B cell (primary cell): ENCODE results near the gene SLC9A9.
"Not testable (repeated sequence)": the region's sequence is repeated elsewhere in the genome, so short reads cannot be mapped to it uniquely, and the experiment has no call there.

Experiments
- CTCF ChIP-seq: fragments of 200-600 bp; IDR thresholded peaks from one replicate; pipeline ENCODE4 v1.8.0; 2022; ENCODE audit warnings: antibody characterized with exemption, mild to moderate bottlenecking
- EZH2 ChIP-seq: IDR thresholded peaks from 2 replicates; pipeline ENCODE4 v1.6.1; 2012; ENCODE audit warnings: borderline replicate concordance, low read depth, mild to moderate bottlenecking, moderate library complexity, low read length; ENCODE audit not compliant: insufficient read depth, poor library complexity, severe bottlenecking

- not testable (repeated sequence) for TF ChIP-seq CTCF, EZH2
Measured at GRCh38 chr3:143798151-143798550, 50.1 kb downstream of the SLC9A9 start.
